Tibial nerve (tissue), 4 donors: ENCODE data around the gene KCNH1.

Source experiments
- CTCF ChIP-seq, 5 experiments: fragments of 200-600 bp in 3 of 5; fragments of 450-650 bp in 2 of 5; sonication (generic) in 3 of 5; IDR thresholded peaks; one replicate each; pipeline ENCODE4 v1.5.1; 2016 to 2019; ENCODE audit warnings: antibody characterized with exemption in 5 of 5, mild to moderate bottlenecking in 3 of 5, moderate library complexity in 2 of 5
- EP300 ChIP-seq, 2 donors: sonication (generic); formaldehyde crosslinking; IDR thresholded peaks; one replicate each; pipeline ENCODE4 v1.6.1; 2017; ENCODE audit warnings: antibody characterized with exemption in 2 of 2, mild to moderate bottlenecking in 1 of 2
- POLR2A ChIP-seq, 2 donors: fragments of 450-650 bp; IDR thresholded peaks; one replicate each; pipeline ENCODE4 v1.6.1; 2017; ENCODE audit warnings: antibody characterized with exemption in 2 of 2, mild to moderate bottlenecking in 2 of 2, moderate library complexity in 2 of 2

GRCh38 chr1:210677533-210677932 lies 456.4 kb downstream of the KCNH1 start:
- TF ChIP-seq CTCF (IDR thresholded peaks at IDR 0.05), result no peak
- no peak for TF ChIP-seq POLR2A (IDR thresholded peaks at IDR 0.05)
- TF ChIP-seq EP300 (IDR thresholded peaks at IDR 0.05), result no peak
